HG03442 (cell line): ENCODE data around the gene CCDC167.

Experiments
- ATAC-seq: cut with Tn5 transposase; IDR thresholded peaks from one replicate; pipeline ENCODE4 v1.9.1; 2021; ENCODE audit warnings: mild to moderate bottlenecking, moderate library complexity; ENCODE audit not compliant: unreplicated experiment

CCDC167 gene

DNA sequence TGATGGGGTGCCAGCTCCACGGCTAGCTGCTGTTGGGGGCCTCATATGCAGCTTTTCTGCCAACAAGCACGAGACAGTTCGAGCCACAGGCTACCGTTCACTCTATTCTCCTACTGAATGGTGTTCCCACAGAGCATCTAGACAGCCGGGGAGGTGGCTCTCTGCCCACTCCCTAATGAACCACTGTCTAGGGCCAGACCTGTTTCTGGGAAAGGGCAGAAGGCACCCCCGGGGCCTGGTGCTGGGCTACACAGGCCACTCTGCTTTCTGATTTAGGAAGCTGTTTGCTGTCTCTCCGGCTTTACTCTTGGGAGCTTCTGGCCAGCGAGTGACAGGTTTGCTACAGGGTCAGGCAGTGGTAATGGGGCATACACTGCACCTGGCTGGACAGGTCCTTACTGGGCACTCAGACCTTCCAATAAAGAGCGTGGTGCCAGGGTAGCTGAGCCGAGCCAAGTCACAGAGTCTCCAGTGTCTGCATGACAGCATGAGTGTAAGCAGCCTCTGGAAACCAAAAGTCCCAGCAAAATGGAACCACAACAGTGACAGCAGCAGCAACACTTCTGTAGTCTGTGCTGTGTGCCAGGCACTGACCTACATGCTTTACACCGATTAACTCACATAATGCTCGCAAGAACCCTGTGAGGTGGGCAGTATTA lies 8.4 kb downstream of the CCDC167 start:
- no peak for ATAC-seq

DNA sequence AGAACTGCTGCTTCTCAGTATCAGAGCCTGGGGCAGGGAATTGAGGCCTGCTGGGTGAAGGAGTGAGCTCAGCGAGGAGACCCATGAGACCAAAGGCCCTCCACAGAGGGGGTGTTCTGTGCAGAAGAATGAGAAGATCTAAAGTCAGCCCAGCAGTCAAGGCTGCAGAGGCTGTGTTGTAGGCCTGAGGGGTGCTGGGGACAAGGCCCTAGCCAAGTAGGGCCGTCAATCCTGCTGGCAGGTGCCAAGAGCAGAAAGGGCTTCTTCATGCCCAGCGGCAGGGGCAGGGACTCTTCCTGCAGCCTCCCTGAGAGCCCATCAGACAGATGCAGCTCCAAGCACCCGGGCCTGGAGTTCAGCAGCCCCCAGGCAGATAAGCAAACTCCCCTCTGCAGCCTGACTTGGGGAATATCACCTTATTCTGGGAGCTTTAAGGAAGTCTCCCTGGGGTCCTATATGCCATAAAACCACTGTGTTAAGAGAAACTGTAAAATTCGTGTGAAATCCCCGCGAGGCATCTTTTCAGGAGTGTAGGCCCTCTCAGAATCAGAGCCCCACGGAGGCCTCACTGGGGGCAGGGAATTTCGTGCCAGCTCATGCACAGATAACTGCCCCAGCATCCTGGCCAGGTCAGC lies 9.0 kb downstream of the CCDC167 start:
- ATAC-seq = no peak

DNA sequence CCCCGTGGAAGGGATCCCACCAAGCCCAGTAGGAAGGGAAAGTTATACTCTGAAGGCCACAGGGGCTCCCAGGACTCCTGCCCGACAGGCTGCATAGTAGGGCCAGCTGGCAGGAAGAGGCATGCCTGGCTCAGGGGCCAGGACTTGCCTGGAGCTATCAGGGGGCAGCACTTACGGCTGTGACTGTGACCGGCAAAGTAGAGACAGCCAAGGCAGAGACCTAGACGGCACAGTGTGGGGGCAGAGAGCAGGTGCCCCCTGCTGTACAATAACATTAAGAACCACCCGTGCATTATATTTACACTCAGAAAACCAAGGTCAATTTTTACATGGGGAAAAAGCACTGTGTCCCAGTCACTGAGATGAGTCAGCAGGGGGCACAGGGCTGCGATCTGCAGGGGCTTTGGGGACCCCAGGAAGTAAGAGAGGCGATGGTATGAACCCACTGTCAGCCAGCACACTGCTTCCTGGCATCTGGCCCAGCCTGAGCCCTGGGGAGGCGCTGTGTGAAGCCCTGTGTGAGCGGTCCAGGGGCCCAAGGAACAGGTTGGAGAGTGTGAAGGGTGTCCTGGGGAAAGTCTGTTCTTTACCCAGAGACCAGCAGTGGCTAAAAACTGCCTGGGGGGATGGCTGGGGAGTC lies 9.9 kb downstream of the CCDC167 start:
- no peak for ATAC-seq

DNA sequence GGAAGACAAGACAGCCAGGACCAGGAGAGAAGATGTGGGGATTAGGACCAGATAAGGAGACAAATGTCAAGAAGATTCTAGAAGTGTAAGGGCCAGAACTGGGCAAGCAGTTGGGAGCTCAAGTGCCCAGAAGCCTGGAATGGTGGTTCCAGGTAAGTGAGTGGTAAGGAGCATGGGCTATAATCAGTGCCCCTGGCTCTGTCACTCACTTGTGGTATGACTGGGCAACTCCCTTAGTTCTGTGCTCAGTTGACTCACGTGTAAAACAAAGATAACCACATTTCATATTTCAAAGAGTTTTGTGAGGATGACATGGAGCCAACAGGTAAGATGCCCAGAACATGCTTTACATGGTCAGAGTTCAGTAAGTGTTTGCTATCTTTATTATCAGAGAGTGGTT lies 11.2 kb downstream of the CCDC167 start:
- no peak for ATAC-seq

DNA sequence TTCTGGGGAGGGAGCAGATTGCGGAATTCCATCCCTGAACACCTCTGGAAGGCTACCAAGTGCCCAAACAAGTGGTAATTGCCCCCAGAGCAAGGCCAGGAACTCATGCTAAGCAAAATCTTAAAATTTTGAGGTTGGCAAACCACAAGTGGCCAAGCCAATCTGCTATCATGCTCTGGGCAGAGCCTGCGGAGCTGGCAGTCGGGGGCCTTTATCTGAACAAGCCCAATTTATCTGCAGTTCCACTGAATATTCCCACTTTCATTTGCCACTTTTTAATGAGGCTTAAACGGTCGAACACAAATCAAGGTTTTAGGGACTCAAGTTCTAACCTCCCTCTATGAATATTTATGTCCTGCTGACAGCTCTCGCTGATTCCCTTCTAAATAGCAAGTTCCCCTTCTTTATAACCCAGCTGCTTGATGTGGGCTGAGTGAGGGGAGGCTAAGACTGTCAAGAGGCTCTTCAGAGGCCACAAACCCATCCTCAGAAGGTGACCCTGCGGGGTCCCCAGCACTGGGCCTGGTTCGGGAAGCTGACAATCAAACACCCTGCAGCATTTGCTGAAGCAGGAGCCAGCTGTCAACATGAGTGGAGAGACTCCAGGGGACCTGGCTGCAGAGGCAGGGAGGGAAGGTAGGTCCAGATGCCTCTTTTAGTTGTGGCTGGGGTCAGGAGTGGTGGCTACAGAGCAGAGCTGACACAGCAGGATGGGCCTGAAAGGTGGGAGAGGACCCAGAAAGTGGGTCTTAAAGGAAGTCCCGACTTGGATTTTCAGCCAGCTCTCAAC lies 11.9 kb downstream of the CCDC167 start:
- no peak for ATAC-seq

DNA sequence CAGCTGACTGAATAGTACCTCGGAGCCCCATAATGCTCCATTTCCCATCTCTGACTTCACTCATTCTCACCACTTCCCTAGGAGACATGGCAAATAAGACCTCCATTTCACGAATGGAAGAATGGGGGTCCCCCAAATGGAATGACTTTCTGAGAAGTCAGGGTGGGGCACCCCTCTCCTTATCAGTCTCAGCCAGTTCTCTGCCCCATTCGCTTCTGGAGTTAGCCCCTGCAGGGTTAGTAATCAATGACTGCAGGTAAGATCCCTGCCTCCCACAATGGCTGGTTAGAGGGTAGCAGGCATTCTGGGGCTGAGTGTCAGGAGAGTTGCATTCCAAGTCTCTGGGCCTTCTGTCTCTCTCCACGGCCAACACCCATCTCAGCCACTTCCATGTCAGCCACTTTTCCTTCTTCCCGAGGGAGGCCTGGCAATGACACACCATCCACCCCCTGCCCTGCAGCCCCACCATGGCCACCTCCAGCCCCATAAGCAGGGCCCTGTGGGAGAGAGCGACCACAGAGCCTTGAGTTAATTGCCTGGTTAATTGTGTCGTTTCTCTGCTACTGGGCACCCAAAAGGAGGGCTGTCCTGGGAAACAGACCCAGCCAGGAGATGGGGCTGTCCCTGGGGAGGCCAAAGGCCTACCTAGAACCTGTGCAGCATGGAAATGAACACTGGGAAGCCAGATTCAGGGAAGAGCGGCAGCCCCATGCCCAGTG lies 13.4 kb downstream of the CCDC167 start:
- no peak for ATAC-seq

DNA sequence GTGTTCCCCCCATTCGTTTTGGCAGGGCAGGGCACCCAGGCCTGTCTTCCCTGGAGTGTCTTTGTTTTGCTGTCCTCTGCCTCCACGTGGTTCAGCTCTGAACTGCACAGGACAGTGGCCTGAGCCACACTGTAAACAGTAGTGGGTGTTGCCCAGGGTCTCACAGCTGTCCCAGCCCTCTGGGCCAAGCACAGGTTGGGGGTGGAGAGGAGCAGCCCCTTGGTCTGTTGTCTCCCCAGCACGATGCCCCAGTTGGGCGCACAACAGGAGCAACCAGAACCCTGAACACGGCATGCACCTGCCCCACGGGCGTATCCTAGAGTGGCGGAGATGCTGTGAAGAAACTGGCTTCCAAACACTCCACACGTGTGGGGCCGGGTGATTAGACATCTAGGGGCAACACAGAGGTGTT lies 14.4 kb downstream of the CCDC167 start:
- ATAC-seq = no peak

DNA sequence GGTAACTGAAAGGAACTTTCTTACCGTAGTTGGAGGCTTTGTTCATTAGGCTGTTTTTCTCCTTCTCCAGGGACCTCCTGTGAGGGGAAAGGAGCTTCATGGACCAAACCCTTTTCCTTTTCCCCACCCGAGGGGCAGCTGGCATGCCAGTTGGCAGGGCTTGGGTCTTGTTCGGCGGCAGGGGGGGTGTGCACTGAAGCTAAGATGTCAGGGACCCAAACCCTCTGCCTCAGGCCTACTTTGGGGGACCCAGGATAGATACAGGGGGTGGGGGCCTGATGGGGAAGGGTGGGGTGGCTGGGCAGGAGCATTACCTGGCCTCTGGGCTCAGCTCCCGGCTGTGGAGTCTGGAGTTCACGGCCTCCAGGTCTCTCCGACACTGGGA lies 14.9 kb downstream of the CCDC167 start:
- no peak for ATAC-seq

DNA sequence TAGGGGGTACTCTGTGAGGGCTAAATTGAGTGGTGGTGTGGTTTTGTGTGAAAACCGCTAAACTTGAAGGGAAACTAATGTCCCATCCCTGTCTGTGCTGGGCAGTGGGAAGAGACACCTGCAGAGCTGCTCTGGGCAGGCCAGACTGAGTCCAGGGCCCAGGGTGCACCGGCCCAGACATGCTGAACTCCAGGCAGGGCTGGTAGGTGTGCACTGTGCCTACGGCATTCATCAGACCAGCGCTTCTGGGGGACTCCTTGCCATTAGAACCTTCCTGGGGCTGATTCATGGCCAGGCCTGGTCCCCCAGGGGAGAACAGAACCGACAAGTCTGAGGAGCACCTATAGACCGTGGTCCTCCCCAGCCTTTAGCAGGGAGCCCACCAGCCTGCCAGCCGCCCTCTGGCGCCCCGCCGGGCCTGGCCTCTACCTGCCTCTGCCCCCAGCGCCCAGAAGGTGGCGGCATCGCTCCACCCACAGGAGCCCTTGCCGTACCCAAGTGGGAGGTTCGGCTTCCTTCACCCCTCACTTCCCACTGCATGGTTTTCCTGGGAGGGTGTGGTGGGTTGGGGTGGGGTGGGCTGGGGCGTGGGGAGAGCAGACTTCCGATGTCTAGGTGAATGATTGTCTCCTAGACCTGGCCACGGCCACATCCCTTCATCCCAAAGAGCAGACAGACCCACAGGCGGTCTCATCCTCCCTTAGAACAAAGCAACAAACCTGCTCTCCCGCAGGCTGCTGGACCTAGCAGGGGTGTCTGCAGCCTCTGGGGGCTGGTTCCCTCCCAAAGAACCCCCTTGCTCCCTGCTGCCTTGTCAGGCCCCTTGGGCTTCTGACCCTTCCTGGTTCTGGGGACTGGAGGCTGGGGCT lies 15.5 kb downstream of the CCDC167 start:
- no peak for ATAC-seq

DNA sequence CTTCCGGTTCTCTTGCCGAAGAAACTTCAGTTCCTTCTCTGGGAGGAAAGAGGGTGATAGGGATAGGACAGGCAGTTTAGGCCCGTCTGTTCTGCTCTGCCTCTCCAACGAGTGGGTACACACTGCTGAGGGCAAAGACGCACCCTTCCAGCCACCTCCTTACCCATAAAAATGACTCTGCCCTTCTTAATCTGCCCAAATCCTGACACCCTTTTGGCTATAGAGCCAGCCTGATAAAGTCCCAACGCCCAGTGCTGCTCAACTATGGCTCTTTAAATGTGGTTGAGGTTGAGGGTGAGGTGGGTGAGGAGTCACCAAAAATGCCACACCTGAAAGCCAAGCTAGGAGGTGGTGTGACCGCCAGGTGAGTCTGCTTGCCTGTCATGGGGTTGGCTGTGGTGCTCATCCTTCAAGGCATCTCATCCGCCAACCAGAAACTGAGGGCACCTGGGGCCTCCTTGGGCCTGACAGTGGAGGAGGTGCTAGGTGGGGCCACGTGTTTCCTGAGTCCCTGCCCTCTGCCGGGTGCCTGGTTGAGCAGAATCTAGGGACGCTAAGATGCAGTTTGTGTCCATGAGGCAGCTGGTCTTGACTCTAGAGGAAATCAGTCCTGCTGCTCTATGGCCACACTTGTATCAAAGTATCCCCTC lies 16.3 kb downstream of the CCDC167 start:
- no peak for ATAC-seq

DNA sequence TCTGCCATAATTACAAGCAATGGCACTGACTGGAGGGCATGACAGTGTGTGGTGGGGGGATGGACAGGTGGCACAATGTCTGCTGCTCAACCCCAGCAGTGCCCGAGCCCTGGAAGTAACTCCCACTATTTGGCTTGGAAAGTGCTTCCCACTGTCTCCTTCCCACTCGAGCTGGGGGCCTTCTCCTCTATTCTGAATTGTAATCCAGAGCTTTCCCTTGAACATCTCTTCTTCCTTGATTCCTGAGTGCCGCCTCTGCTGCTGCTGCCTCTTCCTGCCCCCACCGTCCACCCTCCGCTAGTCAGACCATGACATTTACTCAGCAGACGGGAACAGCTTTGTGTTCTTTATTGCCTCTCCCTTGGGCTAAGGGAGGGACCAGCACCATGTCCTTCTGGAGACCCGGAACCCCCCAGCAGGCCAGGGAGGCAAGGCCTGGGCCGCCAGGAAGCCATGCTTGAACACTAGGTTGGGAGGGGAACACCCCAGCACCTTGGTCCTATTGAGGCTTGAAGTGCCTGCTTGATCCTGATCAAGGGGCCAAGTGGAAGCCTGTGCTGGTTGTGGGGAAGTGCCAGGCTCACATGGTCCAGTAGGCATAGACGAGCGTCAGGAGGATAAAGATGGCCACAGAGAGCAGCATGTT lies 17.0 kb downstream of the CCDC167 start:
- ATAC-seq = no peak

DNA sequence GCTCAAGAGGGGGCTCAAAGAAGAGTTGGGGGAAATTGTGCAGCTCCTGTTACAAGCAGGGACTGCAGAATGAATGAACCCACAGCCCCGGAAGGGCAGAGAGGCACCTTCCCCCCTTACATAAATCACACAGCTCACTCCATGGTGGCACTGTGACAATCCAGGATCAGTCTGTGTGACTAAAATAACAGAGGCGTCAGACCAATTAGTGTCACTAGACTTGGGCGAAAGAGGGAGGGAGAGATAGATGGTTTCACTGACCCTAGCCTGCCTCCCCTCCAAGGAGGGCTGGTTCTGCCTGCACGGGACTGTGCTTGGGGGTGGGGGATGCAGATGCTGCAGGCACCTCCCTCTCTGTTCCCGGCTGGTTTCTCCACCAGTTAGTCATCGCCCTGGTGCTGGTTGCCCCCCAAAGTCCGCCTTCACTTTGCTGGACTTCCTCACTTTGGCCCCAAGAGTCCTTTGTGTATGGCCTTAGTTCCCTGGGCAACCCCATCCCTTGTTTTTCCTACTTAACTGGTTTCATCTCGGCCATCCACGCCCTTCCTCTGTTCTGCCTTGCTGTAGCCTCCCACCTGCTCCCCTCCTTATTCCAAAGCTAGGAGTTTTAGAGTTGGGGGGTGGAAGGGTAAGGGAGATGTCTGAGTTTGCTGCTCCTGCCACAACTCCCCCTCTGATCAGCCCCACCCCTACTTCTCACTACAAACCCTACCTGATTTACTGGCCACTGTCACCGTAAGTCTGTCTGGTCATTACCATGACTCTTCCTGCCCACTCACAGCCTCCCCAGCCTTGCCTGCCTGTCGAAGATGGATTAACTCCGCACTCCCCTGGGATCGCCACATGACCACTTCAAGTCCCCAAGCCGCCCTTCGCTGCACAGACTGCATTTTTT lies 17.7 kb downstream of the CCDC167 start:
- no peak for ATAC-seq

DNA sequence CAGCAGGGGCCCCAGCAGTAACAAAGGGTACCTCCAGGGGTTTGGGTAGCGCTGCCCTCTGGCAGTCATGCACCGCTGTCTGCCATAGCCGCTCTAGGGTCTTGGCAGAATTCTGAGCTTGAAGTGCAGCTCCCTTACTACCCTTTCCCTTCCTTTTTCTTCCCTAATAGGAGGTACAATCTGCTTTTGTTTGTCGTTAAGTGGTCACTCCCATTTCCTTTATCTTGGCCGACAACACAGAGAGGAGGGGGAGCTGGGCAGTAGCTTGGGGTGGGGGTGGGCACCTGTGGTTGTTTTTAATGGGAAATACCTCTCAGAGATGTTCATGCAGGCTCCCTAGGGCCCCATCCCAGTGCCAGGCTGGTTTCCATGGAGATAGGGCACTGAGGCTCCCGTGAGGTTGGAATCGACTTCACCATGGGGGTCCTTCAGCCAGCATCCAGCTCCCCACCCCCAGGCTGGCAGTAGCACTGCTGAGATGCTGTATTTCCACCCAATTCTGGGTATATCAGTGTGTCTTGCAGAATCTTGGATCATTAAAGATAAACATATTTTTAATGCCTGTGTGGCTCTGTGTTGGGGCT lies 18.6 kb downstream of the CCDC167 start:
- ATAC-seq = no peak

DNA sequence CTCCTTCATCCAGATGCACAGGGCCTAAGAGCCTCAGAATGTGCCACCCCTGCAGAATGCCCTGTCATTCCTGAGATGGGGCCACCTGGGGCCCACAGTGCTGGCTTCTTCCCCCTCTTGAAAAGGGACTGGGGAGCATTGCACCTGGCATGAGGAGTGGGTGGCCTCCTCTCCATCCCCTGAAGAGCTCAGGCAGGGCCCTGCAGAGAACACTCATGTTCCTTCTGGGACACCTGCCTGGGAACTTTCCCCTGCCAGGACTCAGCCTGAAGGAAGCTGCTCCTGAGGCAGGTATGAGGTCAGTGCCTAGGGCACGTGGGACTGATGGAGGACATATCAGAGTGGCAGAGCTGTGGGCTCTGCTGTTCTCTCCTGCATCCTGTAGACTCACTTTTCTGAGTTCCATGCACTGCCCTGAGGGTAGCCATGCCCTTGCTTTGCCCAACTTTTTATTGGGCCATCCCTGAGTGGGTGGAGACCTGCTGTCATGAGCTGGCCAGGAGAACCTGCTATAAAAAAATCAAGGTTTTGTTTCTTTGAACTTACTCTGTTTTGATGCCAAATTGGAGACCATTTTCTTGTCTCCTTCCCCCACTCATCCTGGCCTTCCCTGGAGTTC lies 19.5 kb downstream of the CCDC167 start:
- no peak for ATAC-seq

DNA sequence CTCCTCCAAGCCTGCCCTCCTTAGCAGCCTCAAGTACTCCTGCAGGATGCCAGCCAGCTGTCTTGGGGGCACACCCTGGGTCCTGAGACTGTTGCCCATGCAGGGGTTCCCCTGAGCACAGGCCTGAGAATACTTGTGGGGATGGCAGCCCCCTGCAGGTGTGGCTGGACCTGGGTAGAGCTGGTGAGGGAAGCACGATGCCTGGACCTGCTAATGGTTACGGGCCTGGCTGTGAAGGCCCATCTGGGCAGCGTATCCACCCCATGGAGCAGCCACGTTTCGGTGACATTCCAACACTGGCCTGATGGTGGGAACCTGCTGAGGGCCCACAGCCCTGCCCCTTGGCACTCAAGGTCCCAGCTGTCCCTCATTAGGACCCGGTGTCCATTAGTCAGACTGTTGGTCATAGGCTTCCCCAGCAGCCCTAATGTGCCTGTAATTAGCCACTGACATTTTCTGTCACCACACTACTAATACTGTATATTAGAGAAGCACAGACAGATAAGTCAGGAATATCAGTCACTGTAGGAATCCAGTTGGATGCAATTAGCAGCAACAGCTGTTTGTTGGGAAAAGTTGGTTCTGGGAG lies 20.3 kb downstream of the CCDC167 start:
- no peak for ATAC-seq

DNA sequence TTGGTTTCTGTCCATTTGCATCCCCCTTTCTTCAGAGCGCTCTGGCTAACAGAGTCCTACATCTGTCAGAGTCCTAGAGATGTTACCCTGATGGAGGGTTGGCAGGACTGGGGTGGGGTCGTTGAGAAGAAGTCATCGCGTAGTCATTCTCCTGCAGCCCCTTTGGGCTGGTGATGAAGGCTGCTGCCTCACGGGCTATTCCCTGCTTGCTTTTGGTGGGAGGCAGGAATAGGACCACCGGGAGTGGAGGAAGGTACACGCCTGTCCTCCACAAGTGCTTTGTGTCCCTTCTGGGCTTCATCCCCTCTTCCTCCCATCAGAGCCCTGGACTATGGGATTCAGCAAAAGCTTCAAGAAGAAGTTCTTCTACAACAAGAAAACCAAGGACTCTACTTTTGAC lies 20.9 kb downstream of the CCDC167 start:
- no peak for ATAC-seq
